WTC11 (cell line): ENCODE data around the gene KAZN. TPM values are rescaled to one million over a fixed set of nuclear protein-coding genes. Genes with fewer than 3 reads are reported as not detected.

ENCODE experiments used
- ATAC-seq: fragments of 200-7000 bp; cut with Tn5 transposase; 2 replicates; pipeline ENCODE4 v1.10.0; 2021; ENCODE audit warnings: mild to moderate bottlenecking, moderate library complexity
- CTCF ChIA-PET: fragments of 300-600 bp; sonication (Branson Sonifier 250); formaldehyde crosslinking; loops from one replicate; lab custom pipeline; 2021; ENCODE audit warnings: antibody characterized with exemption; lab: Charles Lee
- POLR2A ChIA-PET: fragments of 350-600 bp; sonication (Branson Sonifier 250); formaldehyde crosslinking; loops from one replicate; lab custom pipeline; 2021; ENCODE audit warnings: antibody characterized with exemption; lab: Charles Lee
- DNase-seq: peaks from one replicate; pipeline ENCODE4 v3.0.0; 2021; ENCODE audit warnings: low spot score
- H3K27ac Mint-ChIP-seq: 2 replicates; pipeline ENCODE4 v1.8.0; 2021; ENCODE audit warnings: mixed read lengths
- H3K27me3 Mint-ChIP-seq: 2 replicates; pipeline ENCODE4 v1.8.0; 2021; ENCODE audit warnings: low read depth, mild to moderate bottlenecking, moderate library complexity, mixed read lengths
- H3K36me3 Mint-ChIP-seq: 2 replicates; pipeline ENCODE4 v1.8.0; 2021; ENCODE audit warnings: mixed read lengths
- H3K4me1 Mint-ChIP-seq: 2 replicates; pipeline ENCODE4 v1.8.0; 2022; ENCODE audit warnings: mixed read lengths
- H3K4me3 Mint-ChIP-seq: 2 replicates; pipeline ENCODE4 v1.8.0; 2021; ENCODE audit warnings: mild to moderate bottlenecking, moderate library complexity, mixed read lengths
- H3K9me3 Mint-ChIP-seq: 2 replicates; pipeline ENCODE4 v1.8.0; 2021; ENCODE audit warnings: mixed read lengths
- AR ChIP-seq: fragments of 250-450 bp; sonication (Bioruptor Pico); IDR thresholded peaks from 2 replicates; pipeline ENCODE4 v1.9.0; 2021; ENCODE audit warnings: mild to moderate bottlenecking
- ATF1 ChIP-seq: sonication (generic); formaldehyde crosslinking; IDR thresholded peaks from 2 replicates; pipeline ENCODE4 v1.8.1; 2023; ENCODE audit warnings: mild to moderate bottlenecking, moderate library complexity, missing genetic modification reagents
- CREB1 ChIP-seq: sonication (generic); formaldehyde crosslinking; IDR thresholded peaks from 2 replicates; pipeline ENCODE4 v1.8.0; 2023; ENCODE audit warnings: mild to moderate bottlenecking, missing genetic modification reagents
- EMX1 ChIP-seq: fragments of 250-450 bp; sonication (Bioruptor Pico); IDR thresholded peaks from 2 replicates; pipeline ENCODE4 v1.8.0; 2021; ENCODE audit warnings: mild to moderate bottlenecking
- ESRRA ChIP-seq: sonication (generic); formaldehyde crosslinking; IDR thresholded peaks from 2 replicates; pipeline ENCODE4 v1.8.1; 2022; ENCODE audit warnings: mild to moderate bottlenecking, missing genetic modification reagents, borderline replicate concordance
- JUN ChIP-seq: sonication (generic); formaldehyde crosslinking; IDR thresholded peaks from 2 replicates; pipeline ENCODE4 v1.8.0; 2023; ENCODE audit warnings: mild to moderate bottlenecking, missing genetic modification reagents
- NFATC4 ChIP-seq: fragments of 250-450 bp; sonication (Bioruptor Pico); IDR thresholded peaks from 2 replicates; pipeline ENCODE4 v1.9.0; 2021; ENCODE audit warnings: mild to moderate bottlenecking
- NFE2L1 ChIP-seq: sonication (generic); formaldehyde crosslinking; IDR thresholded peaks from 2 replicates; pipeline ENCODE4 v1.8.1; 2023; ENCODE audit warnings: missing genetic modification reagents
- OVOL2 ChIP-seq: fragments of 250-450 bp; sonication (Bioruptor Pico); IDR thresholded peaks from 2 replicates; pipeline ENCODE4 v1.9.0; 2021; ENCODE audit warnings: mild to moderate bottlenecking, borderline replicate concordance
- PRDM15 ChIP-seq: sonication (generic); formaldehyde crosslinking; IDR thresholded peaks from 2 replicates; pipeline ENCODE4 v1.8.0; 2022; ENCODE audit warnings: missing genetic modification reagents
- PREB ChIP-seq: sonication (generic); formaldehyde crosslinking; IDR thresholded peaks from 2 replicates; pipeline ENCODE4 v1.8.1; 2022; ENCODE audit warnings: mild to moderate bottlenecking, missing genetic modification reagents, moderate library complexity, borderline replicate concordance
- SOX15 ChIP-seq: fragments of 250-450 bp; sonication (Bioruptor Pico); IDR thresholded peaks from 2 replicates; pipeline ENCODE4 v1.9.0; 2021; ENCODE audit warnings: mild to moderate bottlenecking
- TEAD4 ChIP-seq: sonication (generic); formaldehyde crosslinking; IDR thresholded peaks from 2 replicates; pipeline ENCODE4 v1.8.0; 2022; ENCODE audit warnings: mild to moderate bottlenecking, missing genetic modification reagents
- TP53 ChIP-seq: sonication (generic); formaldehyde crosslinking; IDR thresholded peaks from 2 replicates; pipeline ENCODE4 v1.8.1; 2023; ENCODE audit warnings: mild to moderate bottlenecking, missing genetic modification reagents
- ZNF121 ChIP-seq: sonication (generic); formaldehyde crosslinking; IDR thresholded peaks from 2 replicates; pipeline ENCODE4 v1.8.0; 2023; ENCODE audit warnings: missing genetic modification reagents
- ZNF138 ChIP-seq: sonication (generic); formaldehyde crosslinking; conservative IDR thresholded peaks from 2 replicates; pipeline ENCODE4 v1.8.1; 2022; ENCODE audit warnings: mild to moderate bottlenecking, moderate library complexity, missing genetic modification reagents
- ZNF281 ChIP-seq: sonication (generic); formaldehyde crosslinking; IDR thresholded peaks from 2 replicates; pipeline ENCODE4 v1.8.0; 2023; ENCODE audit warnings: mild to moderate bottlenecking, missing genetic modification reagents
- ZNF396 ChIP-seq: fragments of 250-450 bp; sonication (Bioruptor Pico); IDR thresholded peaks from 2 replicates; pipeline ENCODE4 v1.8.0; 2021; ENCODE audit warnings: mild to moderate bottlenecking, moderate library complexity, borderline replicate concordance
- total RNA-seq: library from RNA; stranded (reverse); gene quantifications from 3 replicates; pipeline ENCODE4 v1.2.3, GENCODE V29; 2021
- TF ChIP-seq, protein P1 (sequence below): sonication (generic); formaldehyde crosslinking; IDR thresholded peaks from 2 replicates; pipeline ENCODE4 v1.8.0; 2022; ENCODE audit warnings: mild to moderate bottlenecking, missing genetic modification reagents
- TF ChIP-seq, protein P2 (sequence below): sonication (generic); formaldehyde crosslinking; IDR thresholded peaks from 2 replicates; pipeline ENCODE4 v1.8.1; 2023; ENCODE audit warnings: mild to moderate bottlenecking, missing genetic modification reagents

Gene KAZN
- total RNA-seq, 1 experiment from 2014 or later = 19.9 TPM

- no peak for ATAC-seq
- ChIA-PET CTCF (no interaction called here), POLR2A (no interaction called here)
- Mint-ChIP-seq H3K4me3 (no peak overlapping the region), H3K4me1 (peaks cover 9% of the 10 kb centered on the region; the same call in 1 of the 2 replicates), H3K9me3 (no peaks in the 10 kb centered on the region), H3K27ac (no peak overlapping the region), H3K36me3 (no peaks in the 10 kb centered on the region), H3K27me3 (no peaks in the 10 kb centered on the region)
- TF ChIP-seq NFE2L1 (no peak), TEAD4 (CRISPR knock-in tag) (no peak), ZNF281 (CRISPR knock-in tag) (no peak), OVOL2 (CRISPR knock-in tag) (no peak), NFATC4 (CRISPR knock-in tag) (no peak), ZNF396 (CRISPR knock-in tag) (no peak), ATF1 (no peak), AR (CRISPR knock-in tag) (no peak)
- TF ChIP-seq, protein P1, sequence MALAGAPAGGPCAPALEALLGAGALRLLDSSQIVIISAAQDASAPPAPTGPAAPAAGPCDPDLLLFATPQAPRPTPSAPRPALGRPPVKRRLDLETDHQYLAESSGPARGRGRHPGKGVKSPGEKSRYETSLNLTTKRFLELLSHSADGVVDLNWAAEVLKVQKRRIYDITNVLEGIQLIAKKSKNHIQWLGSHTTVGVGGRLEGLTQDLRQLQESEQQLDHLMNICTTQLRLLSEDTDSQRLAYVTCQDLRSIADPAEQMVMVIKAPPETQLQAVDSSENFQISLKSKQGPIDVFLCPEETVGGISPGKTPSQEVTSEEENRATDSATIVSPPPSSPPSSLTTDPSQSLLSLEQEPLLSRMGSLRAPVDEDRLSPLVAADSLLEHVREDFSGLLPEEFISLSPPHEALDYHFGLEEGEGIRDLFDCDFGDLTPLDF (CRISPR knock-in tag) = no peak
- no peak for DNase-seq
These were observed 91.6 kb downstream of the KAZN start for GRCh38 chr1:14689996-14690615.

DNA sequence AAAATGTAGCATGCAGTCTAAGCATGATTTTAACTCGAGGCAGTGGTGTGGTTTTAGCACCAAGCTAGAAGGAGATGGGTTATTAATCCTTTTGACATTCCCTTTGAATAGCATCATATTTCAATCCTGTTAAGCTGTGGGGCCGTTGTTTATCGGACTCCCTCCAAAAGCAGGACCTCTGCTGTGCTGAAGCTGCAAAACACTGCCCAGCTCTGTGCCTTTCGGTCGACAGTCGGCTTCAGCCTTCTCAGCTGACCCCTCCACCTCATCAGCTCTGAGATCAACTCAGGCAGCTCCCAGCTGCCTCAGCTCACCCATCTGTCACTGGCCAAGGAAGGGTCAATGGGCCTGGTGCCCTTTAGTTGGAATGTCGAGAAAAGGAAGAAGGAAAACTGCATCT, 95.5 kb downstream of the KAZN start:
- Mint-ChIP-seq H3K4me3 (no peak overlapping the region), H3K4me1 (peaks cover 18% of the 10 kb centered on the region), H3K36me3 (no peaks in the 10 kb centered on the region), H3K27me3 (peaks cover 4% of the 10 kb centered on the region; the same call in 1 of the 2 replicates), H3K27ac (no peak overlapping the region), H3K9me3 (no peaks in the 10 kb centered on the region)
- CTCF ChIA-PET = no interaction called here
- POLR2A ChIA-PET = no interaction called here
- DNase-seq (no peak), ATAC-seq (no peak)
- TF ChIP-seq CREB1 (CRISPR knock-in tag) (no peak), TP53 (CRISPR knock-in tag) (no peak), PREB (CRISPR knock-in tag) (no peak), PRDM15 (no peak), EMX1 (CRISPR knock-in tag) (no peak), ZNF121 (CRISPR knock-in tag) (no peak), ZNF138 (CRISPR knock-in tag) (no peak), ESRRA (CRISPR knock-in tag) (no peak), JUN (CRISPR knock-in tag) (no peak), NFATC4 (CRISPR knock-in tag) (no peak), SOX15 (CRISPR knock-in tag) (no peak), ZNF281 (CRISPR knock-in tag) (no peak)
- TF ChIP-seq, protein P2, sequence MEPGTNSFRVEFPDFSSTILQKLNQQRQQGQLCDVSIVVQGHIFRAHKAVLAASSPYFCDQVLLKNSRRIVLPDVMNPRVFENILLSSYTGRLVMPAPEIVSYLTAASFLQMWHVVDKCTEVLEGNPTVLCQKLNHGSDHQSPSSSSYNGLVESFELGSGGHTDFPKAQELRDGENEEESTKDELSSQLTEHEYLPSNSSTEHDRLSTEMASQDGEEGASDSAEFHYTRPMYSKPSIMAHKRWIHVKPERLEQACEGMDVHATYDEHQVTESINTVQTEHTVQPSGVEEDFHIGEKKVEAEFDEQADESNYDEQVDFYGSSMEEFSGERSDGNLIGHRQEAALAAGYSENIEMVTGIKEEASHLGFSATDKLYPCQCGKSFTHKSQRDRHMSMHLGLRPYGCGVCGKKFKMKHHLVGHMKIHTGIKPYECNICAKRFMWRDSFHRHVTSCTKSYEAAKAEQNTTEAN (CRISPR knock-in tag) = no peak
